Endothelial cell (in vitro differentiated cells): Measurements from ENCODE around the gene KDM4C. TPM values are rescaled to one million over a fixed set of nuclear protein-coding genes. Genes with fewer than 3 reads are reported as not detected.

Experiments
- DNase-seq: peaks from one replicate; pipeline ENCODE4 v3.0.0; 2021; ENCODE audit warnings: low spot score
- H3K27ac Mint-ChIP-seq: one replicate; pipeline ENCODE4 v1.8.0; 2021; ENCODE audit warnings: mixed read lengths, inconsistent platforms; ENCODE audit not compliant: unreplicated experiment
- H3K27me3 Mint-ChIP-seq: one replicate; pipeline ENCODE4 v1.8.0; 2021; ENCODE audit warnings: mild to moderate bottlenecking, moderate library complexity, mixed read lengths, inconsistent platforms; ENCODE audit not compliant: unreplicated experiment
- H3K36me3 Mint-ChIP-seq: one replicate; pipeline ENCODE4 v1.8.0; 2021; ENCODE audit warnings: mild to moderate bottlenecking, low read depth, mixed read lengths, inconsistent platforms; ENCODE audit not compliant: unreplicated experiment
- H3K4me1 Mint-ChIP-seq: one replicate; pipeline ENCODE4 v1.8.0; 2021; ENCODE audit warnings: mild to moderate bottlenecking, mixed read lengths, inconsistent platforms; ENCODE audit not compliant: unreplicated experiment
- H3K4me3 Mint-ChIP-seq: one replicate; pipeline ENCODE4 v1.8.0; 2021; ENCODE audit warnings: mild to moderate bottlenecking, mixed read lengths, inconsistent platforms; ENCODE audit not compliant: unreplicated experiment
- H3K9me3 Mint-ChIP-seq: one replicate; pipeline ENCODE4 v1.8.0; 2021; ENCODE audit warnings: mixed read lengths, inconsistent platforms; ENCODE audit not compliant: unreplicated experiment
- total RNA-seq: library from RNA; stranded (reverse); fragmentation: NEBNext Ultra II Directional; extraction: Animal tissue kit (Norgen Biotek cat#: 25700); gene quantifications from one replicate; pipeline ENCODE4 v1.2.1, GENCODE V29; 2021; ENCODE audit not compliant: unreplicated experiment
- TF ChIP-seq, protein P1 (sequence below): fragments of 200-600 bp; sonication (generic); IDR thresholded peaks from one replicate; pipeline ENCODE4 v1.5.0; 2021; ENCODE audit warnings: antibody characterized with exemption; ENCODE audit not compliant: unreplicated experiment

KDM4C gene
- total RNA-seq, 1 donor from 2014 or later: 21.0 TPM

DNA sequence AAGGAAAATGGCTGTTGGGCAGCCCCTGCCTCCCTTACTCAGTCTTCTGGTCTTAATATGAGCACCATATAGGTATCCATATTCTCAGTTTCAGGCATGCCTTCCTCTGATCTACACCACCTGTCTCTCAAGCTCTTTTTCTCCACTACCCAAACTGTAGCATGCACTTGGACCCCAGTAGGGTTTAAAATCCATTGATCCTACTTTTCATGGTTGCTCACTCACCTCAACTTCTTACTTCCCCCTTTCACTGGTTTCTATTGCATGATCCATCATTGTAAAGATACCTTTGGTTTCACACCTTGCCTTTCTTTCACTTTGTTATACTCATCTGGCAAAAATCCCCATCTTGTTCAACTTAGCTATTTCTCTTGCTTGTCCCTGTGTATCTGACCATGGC lies 159.4 kb downstream of the KDM4C start:
- TF ChIP-seq, protein P1, sequence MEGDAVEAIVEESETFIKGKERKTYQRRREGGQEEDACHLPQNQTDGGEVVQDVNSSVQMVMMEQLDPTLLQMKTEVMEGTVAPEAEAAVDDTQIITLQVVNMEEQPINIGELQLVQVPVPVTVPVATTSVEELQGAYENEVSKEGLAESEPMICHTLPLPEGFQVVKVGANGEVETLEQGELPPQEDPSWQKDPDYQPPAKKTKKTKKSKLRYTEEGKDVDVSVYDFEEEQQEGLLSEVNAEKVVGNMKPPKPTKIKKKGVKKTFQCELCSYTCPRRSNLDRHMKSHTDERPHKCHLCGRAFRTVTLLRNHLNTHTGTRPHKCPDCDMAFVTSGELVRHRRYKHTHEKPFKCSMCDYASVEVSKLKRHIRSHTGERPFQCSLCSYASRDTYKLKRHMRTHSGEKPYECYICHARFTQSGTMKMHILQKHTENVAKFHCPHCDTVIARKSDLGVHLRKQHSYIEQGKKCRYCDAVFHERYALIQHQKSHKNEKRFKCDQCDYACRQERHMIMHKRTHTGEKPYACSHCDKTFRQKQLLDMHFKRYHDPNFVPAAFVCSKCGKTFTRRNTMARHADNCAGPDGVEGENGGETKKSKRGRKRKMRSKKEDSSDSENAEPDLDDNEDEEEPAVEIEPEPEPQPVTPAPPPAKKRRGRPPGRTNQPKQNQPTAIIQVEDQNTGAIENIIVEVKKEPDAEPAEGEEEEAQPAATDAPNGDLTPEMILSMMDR: no peak
- no peaks in the 10 kb centered on the region for H3K36me3 Mint-ChIP-seq

DNA sequence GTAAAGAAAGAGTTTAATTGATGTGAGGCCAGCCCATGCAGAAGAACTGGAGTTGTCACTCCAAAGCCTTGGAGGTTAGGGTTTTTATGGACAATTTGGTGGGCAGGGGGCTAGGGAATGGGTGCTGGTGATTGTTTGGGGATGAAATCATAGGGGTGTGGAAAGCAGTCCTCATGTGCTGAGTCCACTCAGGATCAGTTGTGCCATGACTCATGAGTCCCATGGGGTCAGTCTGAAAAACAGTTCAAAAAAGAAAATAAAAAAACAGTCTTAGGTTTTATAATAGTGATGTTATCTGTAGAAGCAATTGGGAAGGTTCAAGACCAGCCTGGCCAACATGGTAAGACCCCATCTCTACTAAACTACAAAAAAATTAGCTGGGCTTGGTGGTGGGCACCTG lies 162.3 kb downstream of the KDM4C start:
- no peaks in the 10 kb centered on the region for H3K9me3 Mint-ChIP-seq
- no peak for DNase-seq
- peaks cover 11% of the 10 kb centered on the region for H3K4me1 Mint-ChIP-seq
- no peak overlapping the region for H3K27ac Mint-ChIP-seq
- H3K27me3 Mint-ChIP-seq: peaks cover 4% of the 10 kb centered on the region
- no peaks in the 10 kb centered on the region for H3K36me3 Mint-ChIP-seq
- H3K4me3 Mint-ChIP-seq: no peak overlapping the region
- TF ChIP-seq, protein P1: no peak

More for the DNA sequence above, 159.4 kb downstream of the KDM4C start:
- H3K4me3 Mint-ChIP-seq: no peak overlapping the region
- H3K27ac Mint-ChIP-seq: no peak overlapping the region
- peaks cover 4% of the 10 kb centered on the region for H3K27me3 Mint-ChIP-seq
- peaks cover 6% of the 10 kb centered on the region for H3K4me1 Mint-ChIP-seq
- no peak for DNase-seq
- H3K9me3 Mint-ChIP-seq: no peaks in the 10 kb centered on the region

DNA sequence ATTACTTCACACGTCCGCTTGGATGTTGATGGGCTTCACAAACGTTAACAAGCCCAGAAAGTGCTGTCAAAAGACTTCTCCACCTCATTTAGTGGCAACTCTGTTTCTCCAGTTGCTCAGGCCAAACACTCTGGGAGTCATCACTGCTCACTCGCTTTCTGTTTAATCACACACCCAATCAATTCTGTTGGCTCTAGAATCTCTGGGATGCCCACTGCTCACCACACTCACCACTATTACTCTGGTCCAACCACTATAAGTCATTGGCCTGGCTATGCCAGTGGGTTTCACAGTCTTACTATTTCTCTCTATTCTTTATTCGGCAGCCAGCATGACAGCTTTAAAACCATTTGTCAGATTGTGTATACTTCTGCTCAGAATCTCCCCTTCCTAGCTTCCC lies 163.5 kb downstream of the KDM4C start:
- H3K27ac Mint-ChIP-seq: no peak overlapping the region
- TF ChIP-seq, protein P1: no peak
- peaks cover 8% of the 10 kb centered on the region for H3K4me1 Mint-ChIP-seq
- H3K36me3 Mint-ChIP-seq: no peaks in the 10 kb centered on the region
- H3K27me3 Mint-ChIP-seq: peaks cover 4% of the 10 kb centered on the region
- no peaks in the 10 kb centered on the region for H3K9me3 Mint-ChIP-seq
- no peak overlapping the region for H3K4me3 Mint-ChIP-seq
- DNase-seq: no peak

DNA sequence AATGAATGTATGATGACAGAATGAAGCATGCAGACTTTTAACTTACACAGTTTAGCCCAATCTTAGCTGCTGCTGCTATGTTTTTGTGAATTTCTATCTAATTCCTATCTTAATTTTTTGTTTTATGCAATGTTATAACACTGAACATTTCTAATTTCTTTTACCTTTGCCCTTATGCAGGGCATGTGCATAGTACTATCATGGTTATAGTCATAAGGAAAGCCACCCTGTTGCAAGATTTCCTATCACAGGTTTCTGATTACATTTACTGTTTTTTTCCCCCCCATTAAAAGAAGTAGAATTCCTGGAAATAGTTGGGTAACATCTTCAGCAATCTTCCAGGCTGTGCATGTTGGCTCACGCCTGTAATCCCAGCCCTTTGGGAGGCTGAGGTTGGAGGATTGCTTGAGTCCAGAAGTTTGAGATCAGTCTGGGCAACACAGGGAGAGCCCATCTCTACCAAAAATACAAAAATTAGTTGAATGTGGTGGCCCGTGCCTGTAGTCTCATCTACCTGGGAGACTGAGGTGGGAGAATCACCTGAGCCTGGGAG lies 164.4 kb downstream of the KDM4C start:
- no peak for DNase-seq
- H3K27me3 Mint-ChIP-seq: peaks cover 4% of the 10 kb centered on the region
- H3K27ac Mint-ChIP-seq: no peak overlapping the region
- H3K9me3 Mint-ChIP-seq: no peaks in the 10 kb centered on the region
- no peak overlapping the region for H3K4me3 Mint-ChIP-seq
- peaks cover 12% of the 10 kb centered on the region for H3K4me1 Mint-ChIP-seq
- TF ChIP-seq, protein P1: no peak
- H3K36me3 Mint-ChIP-seq: no peaks in the 10 kb centered on the region

DNA sequence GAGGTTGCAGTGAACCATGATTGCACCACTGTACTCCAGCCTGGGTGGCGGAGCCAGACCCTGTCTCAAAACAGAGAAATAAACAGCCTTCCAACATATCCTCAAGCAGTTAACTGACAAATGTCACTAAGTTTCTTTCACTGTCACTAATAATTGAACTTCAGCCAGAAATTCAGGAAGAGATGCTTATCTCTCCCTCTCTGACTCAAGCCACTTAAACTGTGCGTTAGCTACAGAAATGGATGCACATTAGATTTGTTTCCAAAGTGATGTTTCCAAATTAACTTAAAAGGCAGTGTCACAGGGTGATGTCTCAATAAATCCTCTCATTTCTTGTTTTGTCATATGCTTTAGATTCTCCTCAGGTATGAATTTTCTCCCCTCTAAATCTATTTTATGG lies 164.9 kb downstream of the KDM4C start:
- no peak overlapping the region for H3K27ac Mint-ChIP-seq
- DNase-seq: no peak
- no peaks in the 10 kb centered on the region for H3K36me3 Mint-ChIP-seq
- H3K9me3 Mint-ChIP-seq: no peaks in the 10 kb centered on the region
- H3K4me1 Mint-ChIP-seq: peaks cover 16% of the 10 kb centered on the region
- H3K27me3 Mint-ChIP-seq: peaks cover 4% of the 10 kb centered on the region
- TF ChIP-seq, protein P1: no peak
- no peak overlapping the region for H3K4me3 Mint-ChIP-seq
